B cell (primary cell): ENCODE results near the gene PCF11. TPM values are rescaled to one million over a fixed set of nuclear protein-coding genes. Genes with fewer than 3 reads are reported as not detected.
A peak's percentile ranks its signal among the peaks of the same experiment; 100 is the strongest.

Source experiments
- ATAC-seq: fragments of 200-7000 bp; cut with Tn5 transposase; one replicate; pipeline ENCODE4 v1.10.0; 2021; ENCODE audit warnings: low read depth, mild to moderate bottlenecking, moderate number of reproducible peaks, moderate library complexity
- CTCF ChIA-PET: fragments of 350-600 bp; sonication (Branson Sonifier 250); formaldehyde crosslinking; loops from one replicate; lab custom pipeline; 2021; ENCODE audit warnings: antibody characterized with exemption, inconsistent platforms; lab: Charles Lee
- POLR2A ChIA-PET: fragments of 350-600 bp; sonication (Branson Sonifier 250); formaldehyde crosslinking; loops from one replicate; lab custom pipeline; 2021; ENCODE audit warnings: antibody characterized with exemption; lab: Charles Lee
- DNase-seq: peaks from one replicate; pipeline ENCODE4 v3.0.0; 2013
- H2AFZ ChIP-seq: 2 replicates; pipeline ENCODE4 v1.6.1; 2012; ENCODE audit warnings: mild to moderate bottlenecking, low read depth, low read length; ENCODE audit not compliant: insufficient read depth, poor library complexity, severe bottlenecking
- H3K27ac ChIP-seq, 2 donors: 1 replicate in 1 of 2; 2 replicates in 1 of 2; pipeline ENCODE4 v1.5.1; 2012 to 2013; ENCODE audit warnings: low read length in 2 of 2, mild to moderate bottlenecking in 2 of 2, moderate library complexity in 1 of 2
- H3K27me3 ChIP-seq, 4 experiments: fragments of 200-600 bp in 1 of 4; sonication (generic) in 1 of 4; replicated peaks in 1 of 4; 1 replicate in 2 of 4; 2 replicates in 2 of 4; pipeline versions ENCODE4 v1.6.1 to v1.7.0; 2013 to 2016; ENCODE audit warnings: low read length in 3 of 4, mild to moderate bottlenecking in 2 of 4, mixed read lengths in 1 of 4, moderate library complexity in 1 of 4; ENCODE audit not compliant: insufficient read depth in 4 of 4, control insufficient read depth in 3 of 4; ENCODE audit errors: control extremely low read depth in 1 of 4
- H3K36me3 ChIP-seq, 2 experiments: replicated peaks in 1 of 2; 1 replicate in 1 of 2; 2 replicates in 1 of 2; pipeline versions ENCODE4 v1.6.1 to v1.7.1; 2013; ENCODE audit warnings: low read length in 1 of 2; ENCODE audit not compliant: insufficient read depth in 2 of 2, control insufficient read depth in 1 of 2; ENCODE audit errors: control extremely low read depth in 1 of 2, extremely low read depth in 1 of 2
- H3K4me1 ChIP-seq, 2 donors: fragments of 200-600 bp in 1 of 2; sonication (generic) in 1 of 2; 1 replicate in 1 of 2; 2 replicates in 1 of 2; pipeline versions ENCODE4 v1.5.1 to v1.6.1; 2013 to 2017; ENCODE audit warnings: low read length in 2 of 2; ENCODE audit not compliant: control insufficient read depth in 2 of 2, insufficient read depth in 2 of 2
- H3K4me2 ChIP-seq: replicated peaks from 2 replicates; pipeline ENCODE3; 2012; ENCODE audit warnings: mild to moderate bottlenecking, low read depth, low read length; ENCODE audit not compliant: poor library complexity, severe bottlenecking
- H3K4me3 ChIP-seq, 5 experiments: fragments of 200-600 bp in 1 of 5; sonication (generic) in 1 of 5; 1 replicate in 3 of 5; 2 replicates in 2 of 5; pipeline versions ENCODE4 v1.5.1 to v1.7.0; 2011 to 2016; ENCODE audit warnings: low read length in 4 of 5, mild to moderate bottlenecking in 4 of 5, low read depth in 2 of 5, control low read depth in 1 of 5, moderate library complexity in 1 of 5; ENCODE audit not compliant: insufficient read depth in 1 of 5; ENCODE audit errors: control extremely low read depth in 1 of 5, extremely low read depth in 1 of 5
- H3K79me2 ChIP-seq: fragments of 200-600 bp; sonication (generic); one replicate; pipeline ENCODE4 v1.6.0; 2016; ENCODE audit warnings: low read length; ENCODE audit not compliant: control insufficient read depth, insufficient read depth
- H3K9ac ChIP-seq: fragments of 200-600 bp; sonication (generic); 2 replicates; pipeline ENCODE4 v1.6.1; 2017; ENCODE audit warnings: mild to moderate bottlenecking, low read length, moderate library complexity
- H3K9me3 ChIP-seq, 3 donors: one replicate each; pipeline versions ENCODE4 v1.6.1 to v1.7.1; 2013; ENCODE audit warnings: low read length in 2 of 3; ENCODE audit not compliant: control insufficient read depth in 2 of 3, insufficient read depth in 1 of 3; ENCODE audit errors: control extremely low read depth in 1 of 3
- H4K20me1 ChIP-seq: 2 replicates; pipeline ENCODE4 v1.6.0; 2012; ENCODE audit warnings: mild to moderate bottlenecking, low read length; ENCODE audit not compliant: insufficient read depth, control insufficient read depth, poor library complexity, severe bottlenecking
- H3K27ac Mint-ChIP-seq: one replicate; pipeline ENCODE4 v1.8.0; 2021; ENCODE audit warnings: mixed read lengths
- H3K27me3 Mint-ChIP-seq: one replicate; pipeline ENCODE4 v1.8.0; 2021; ENCODE audit warnings: mixed read lengths
- H3K4me1 Mint-ChIP-seq: one replicate; pipeline ENCODE4 v1.8.0; 2021; ENCODE audit warnings: mixed read lengths
- H3K4me3 Mint-ChIP-seq: one replicate; pipeline ENCODE4 v1.8.0; 2021; ENCODE audit warnings: mixed read lengths
- H3K9me3 Mint-ChIP-seq: one replicate; pipeline ENCODE4 v1.8.0; 2022; ENCODE audit warnings: mixed read lengths; ENCODE audit not compliant: insufficient read depth
- CTCF ChIP-seq: fragments of 200-600 bp; IDR thresholded peaks from one replicate; pipeline ENCODE4 v1.8.0; 2022; ENCODE audit warnings: antibody characterized with exemption, mild to moderate bottlenecking
- EZH2 ChIP-seq: IDR thresholded peaks from 2 replicates; pipeline ENCODE4 v1.6.1; 2012; ENCODE audit warnings: borderline replicate concordance, low read depth, mild to moderate bottlenecking, moderate library complexity, low read length; ENCODE audit not compliant: insufficient read depth, poor library complexity, severe bottlenecking
- WGBS: methylation state at CpG from one replicate; pipeline ENCODE4 v1.1.5; 2013; ENCODE audit warnings: missing lambda C conversion rate; ENCODE audit not compliant: insufficient coverage; 5-methylcytosine and 5-hydroxymethylcytosine counted together
- intact Hi-C: fragments of 100-400 bp; cut with micrococcal nuclease; formaldehyde crosslinking; loops from one replicate; pipeline ENCODE4 v1.10.0; 2022
- polyA plus RNA-seq: library from polyadenylated mRNA; depleted of rRNA; stranded (reverse); fragments of >200 nt; gene quantifications from 2 replicates; pipeline ENCODE4 v1.2.3, GENCODE V29; 2012
- total RNA-seq, 2 donors: library from RNA; stranded (reverse); fragments of 120-200 nt in 1 of 2; gene quantifications; 1 replicate in 1 of 2; 2 replicates in 1 of 2; pipeline versions ENCODE4 v1.2.3 to v1.2.4, GENCODE V29; 2013 to 2022

PCF11 gene
- total and polyA plus RNA-seq, 2 donors (not counting 1 experiment from before 2014, with no cell fraction given): 123 to 185 TPM

GRCh38 chr11:83187465-83187864, 30.5 kb downstream of the PCF11 start:
- peaks cover 12 to 52% of the 10 kb centered on the region in 2 experiments for H3K36me3 ChIP-seq

GRCh38 chr11:83191491-83191890, 34.6 kb downstream of the PCF11 start:
- H3K4me2 ChIP-seq: no peak overlapping the region
- H3K79me2 ChIP-seq: peaks cover 24% of the 10 kb centered on the region
- no peak overlapping the region for H3K4me3 ChIP-seq
- H3K4me1 ChIP-seq: peaks cover 22 to 26% of the 10 kb centered on the region in 2 donors
- TF ChIP-seq EZH2 (no peak), CTCF (no peak)
- no peaks in the 10 kb centered on the region for H4K20me1 ChIP-seq
- CTCF ChIA-PET: no interaction called here
- H2AFZ ChIP-seq: no peak overlapping the region
- H3K36me3 ChIP-seq: peaks cover 0 to 14% of the 10 kb centered on the region in 2 experiments
- Mint-ChIP-seq H3K27me3 (no peaks in the 10 kb centered on the region), H3K4me1 (peaks cover 42% of the 10 kb centered on the region), H3K4me3 (peak overlapping the region; percentile 6), H3K9me3 (no peaks in the 10 kb centered on the region), H3K27ac (no peak overlapping the region)
- H3K9ac ChIP-seq: no peak overlapping the region
- no CpG with 5 or more reads among the region's 5 CpGs for WGBS
- no peaks in the 10 kb centered on the region for H3K9me3 ChIP-seq
- DNase-seq (no peak), ATAC-seq (no peak)
- intact Hi-C loops: loop anchor here (10.0 kb wide), 1 partner anchor 63 kb away; no protein-coding TSS in a partner anchor
- H3K27ac ChIP-seq: no peak overlapping the region
- no peaks in the 10 kb centered on the region for H3K27me3 ChIP-seq
- POLR2A ChIA-PET: no interaction called here

More at GRCh38 chr11:83187465-83187864, 30.5 kb downstream of the PCF11 start:
- ChIA-PET CTCF (no interaction called here), POLR2A (no interaction called here)
- intact Hi-C loops: no loop called here
- no peak for DNase-seq
- TF ChIP-seq EZH2 (no peak), CTCF (no peak)
- peaks cover 6% of the 10 kb centered on the region for H3K4me1 Mint-ChIP-seq
- Histone ChIP-seq H3K4me2 (no peak overlapping the region), H4K20me1 (peaks cover 6% of the 10 kb centered on the region), H3K4me3 (no peak overlapping the region), H3K9me3 (no peaks in the 10 kb centered on the region), H3K27ac (peak overlapping the region in 1 of 2 donors; percentile 60), H3K79me2 (peaks cover 16% of the 10 kb centered on the region), H3K27me3 (no peaks in the 10 kb centered on the region), H3K4me1 (peaks cover 3 to 5% of the 10 kb centered on the region in 2 donors), H2AFZ (no peak overlapping the region), H3K9ac (no peak overlapping the region)
- 93% methylated on average over 3 of the region's 4 CpGs for WGBS
- no peak overlapping the region for H3K27ac Mint-ChIP-seq
- no peak overlapping the region for H3K4me3 Mint-ChIP-seq
- ATAC-seq: no peak
- no peaks in the 10 kb centered on the region for H3K27me3 Mint-ChIP-seq
- no peaks in the 10 kb centered on the region for H3K9me3 Mint-ChIP-seq
